Thyroid gland (tissue), 4 donors: Measurements from ENCODE around the gene DAB2IP. TPM values are rescaled to one million over a fixed set of nuclear protein-coding genes. Genes with fewer than 3 reads are reported as not detected.

ENCODE experiments used
- DNase-seq, 2 donors: peaks; one replicate each; pipeline ENCODE4 v3.0.0-alpha.2; 2019
- H3K27ac ChIP-seq, 3 donors: fragments of 200-600 bp; sonication (generic); 1 replicate in 2 of 3; 2 replicates in 1 of 3; pipeline ENCODE4 v1.5.1; 2016 to 2019; ENCODE audit warnings: mild to moderate bottlenecking in 1 of 3, moderate library complexity in 1 of 3
- H3K27me3 ChIP-seq: fragments of 200-600 bp; sonication (generic); one replicate; pipeline ENCODE4 v1.5.1; 2019
- H3K36me3 ChIP-seq, 2 donors: fragments of 200-600 bp; sonication (generic); one replicate each; pipeline ENCODE4 v1.5.1; 2016 to 2019
- H3K4me1 ChIP-seq, 2 donors: fragments of 200-600 bp; sonication (generic); one replicate each; pipeline ENCODE4 v1.5.1; 2017 to 2019
- H3K4me3 ChIP-seq, 3 donors: fragments of 200-600 bp; sonication (generic); replicated peaks in 1 of 3; 1 replicate in 2 of 3; 2 replicates in 1 of 3; pipeline ENCODE4 v1.5.1; 2016; ENCODE audit warnings: mild to moderate bottlenecking in 1 of 3
- H3K9me3 ChIP-seq: fragments of 200-600 bp; sonication (generic); one replicate; pipeline ENCODE4 v1.5.1; 2017
- POLR2A ChIP-seq, 2 donors: fragments of 450-650 bp; IDR thresholded peaks; one replicate each; pipeline ENCODE4 v1.6.1; 2017; ENCODE audit warnings: antibody characterized with exemption in 2 of 2, mild to moderate bottlenecking in 2 of 2, moderate library complexity in 1 of 2
- WGBS, 2 donors: methylation state at CpG; one replicate each; pipeline ENCODE4 v1.1.5; 2017; 5-methylcytosine and 5-hydroxymethylcytosine counted together
- intact Hi-C: fragments of 100-400 bp; cut with DNase I; formaldehyde crosslinking; loops from one replicate; pipeline ENCODE4 v1.15.1; 2023
- total RNA-seq, 4 donors: library from RNA; depleted of rRNA; stranded (reverse); fragments of >200 nt; gene quantifications; one replicate each; pipeline ENCODE4 v1.2.3, GENCODE V29; 2016
- TF ChIP-seq, protein P1 (sequence below), 6 experiments: fragments of 200-600 bp in 3 of 6; fragments of 450-650 bp in 3 of 6; sonication (generic) in 3 of 6; IDR thresholded peaks; one replicate each; pipeline ENCODE4 v1.5.1; 2016 to 2019; ENCODE audit warnings: antibody characterized with exemption in 6 of 6, mild to moderate bottlenecking in 2 of 6, inconsistent platforms in 1 of 6, moderate library complexity in 1 of 6

DAB2IP gene
- total RNA-seq, 4 donors from 2014 or later = 26.0 to 48.5 (median 38.2) TPM

DNA sequence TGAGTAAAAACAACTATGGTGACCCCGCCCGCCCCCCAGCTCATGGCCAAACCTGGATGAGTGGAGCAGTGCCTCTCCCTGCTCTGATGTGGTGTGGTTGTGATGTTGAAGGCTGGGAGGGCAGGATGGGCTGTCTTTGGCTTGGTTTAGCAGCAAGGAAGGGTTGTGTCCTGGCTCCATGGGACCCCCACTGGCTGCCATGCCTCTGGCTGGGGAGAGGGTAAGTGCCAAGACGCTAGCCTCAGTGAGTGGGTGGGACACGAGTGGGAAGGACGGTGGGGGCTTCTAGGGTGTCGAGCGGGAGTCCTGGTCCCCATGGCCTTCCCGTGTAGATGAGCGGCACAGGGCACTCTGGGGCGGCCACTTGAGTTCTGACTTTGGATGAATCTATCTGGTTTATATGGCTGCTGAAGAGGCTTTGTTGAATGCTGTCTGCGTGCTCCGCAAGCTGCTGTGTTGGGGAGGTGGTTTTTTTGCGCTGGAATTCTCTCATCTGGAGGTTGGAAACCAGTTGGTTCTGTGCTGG lies 50.4 kb downstream of the DAB2IP start:
- Histone ChIP-seq H3K36me3 (no peaks in the 10 kb centered on the region), H3K27ac (peak overlapping the region in 1 of 3 donors; percentile 74), H3K9me3 (no peaks in the 10 kb centered on the region), H3K4me3 (no peak overlapping the region), H3K4me1 (peaks cover 14 to 30% of the 10 kb centered on the region in 2 donors), H3K27me3 (no peaks in the 10 kb centered on the region)
- DNase-seq = no peak
- TF ChIP-seq, protein P1, sequence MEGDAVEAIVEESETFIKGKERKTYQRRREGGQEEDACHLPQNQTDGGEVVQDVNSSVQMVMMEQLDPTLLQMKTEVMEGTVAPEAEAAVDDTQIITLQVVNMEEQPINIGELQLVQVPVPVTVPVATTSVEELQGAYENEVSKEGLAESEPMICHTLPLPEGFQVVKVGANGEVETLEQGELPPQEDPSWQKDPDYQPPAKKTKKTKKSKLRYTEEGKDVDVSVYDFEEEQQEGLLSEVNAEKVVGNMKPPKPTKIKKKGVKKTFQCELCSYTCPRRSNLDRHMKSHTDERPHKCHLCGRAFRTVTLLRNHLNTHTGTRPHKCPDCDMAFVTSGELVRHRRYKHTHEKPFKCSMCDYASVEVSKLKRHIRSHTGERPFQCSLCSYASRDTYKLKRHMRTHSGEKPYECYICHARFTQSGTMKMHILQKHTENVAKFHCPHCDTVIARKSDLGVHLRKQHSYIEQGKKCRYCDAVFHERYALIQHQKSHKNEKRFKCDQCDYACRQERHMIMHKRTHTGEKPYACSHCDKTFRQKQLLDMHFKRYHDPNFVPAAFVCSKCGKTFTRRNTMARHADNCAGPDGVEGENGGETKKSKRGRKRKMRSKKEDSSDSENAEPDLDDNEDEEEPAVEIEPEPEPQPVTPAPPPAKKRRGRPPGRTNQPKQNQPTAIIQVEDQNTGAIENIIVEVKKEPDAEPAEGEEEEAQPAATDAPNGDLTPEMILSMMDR (IDR thresholded peaks at IDR 0.05) = no peak
- TF ChIP-seq POLR2A (IDR thresholded peaks at IDR 0.05) = no peak
- WGBS, 2 donors = 90 to 92% methylated on average over 11 to 13 of the region's 13 CpGs
- intact Hi-C loops = no loop called here

DNA sequence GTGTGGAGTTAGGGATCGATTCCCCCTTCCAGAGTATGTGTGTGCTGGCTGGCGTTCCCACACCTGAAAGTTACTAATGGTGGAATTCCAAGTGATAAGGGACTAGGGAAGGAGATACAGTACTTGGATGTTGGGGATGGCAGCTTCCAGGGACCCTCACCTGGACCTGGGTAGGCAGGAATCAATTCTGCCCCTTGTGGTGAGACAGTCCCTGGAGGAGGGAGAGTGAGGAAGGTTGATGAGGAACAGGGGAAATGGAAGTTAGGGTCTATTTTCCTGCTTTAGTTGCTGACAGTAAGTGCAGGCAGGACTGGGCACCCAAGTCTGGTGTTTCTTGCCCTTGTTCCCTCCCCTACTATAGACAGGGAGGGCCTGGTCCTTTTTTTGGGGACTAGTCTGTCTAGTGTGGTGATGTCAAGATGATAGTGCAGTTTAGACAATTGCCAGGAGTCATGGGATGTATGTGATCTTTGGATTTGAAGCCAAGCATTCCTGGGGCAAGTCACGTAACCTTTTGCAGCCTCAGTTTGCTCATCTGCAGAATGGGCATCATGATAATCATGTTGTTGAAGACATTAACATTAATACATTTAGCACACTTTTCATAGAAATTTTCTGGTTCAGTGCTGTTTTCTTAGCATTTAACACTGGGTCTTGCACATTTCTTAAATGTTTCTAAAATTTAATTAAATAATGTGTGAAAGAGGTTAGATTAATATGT lies 51.7 kb downstream of the DAB2IP start:
- no peak for DNase-seq
- intact Hi-C loops = no loop called here
- no peaks in the 10 kb centered on the region for H3K27me3 ChIP-seq
- H3K4me1 ChIP-seq = peaks cover 14 to 30% of the 10 kb centered on the region in 2 donors
- TF ChIP-seq, protein P1 (IDR thresholded peaks at IDR 0.05) = no peak
- TF ChIP-seq POLR2A (IDR thresholded peaks at IDR 0.05) = no peak
- H3K36me3 ChIP-seq = no peaks in the 10 kb centered on the region
- 97 to 98% methylated on average over 3 of the region's 3 CpGs for WGBS, 2 donors
- H3K27ac ChIP-seq = no peak overlapping the region
- H3K4me3 ChIP-seq = no peak overlapping the region
- no peaks in the 10 kb centered on the region for H3K9me3 ChIP-seq

DNA sequence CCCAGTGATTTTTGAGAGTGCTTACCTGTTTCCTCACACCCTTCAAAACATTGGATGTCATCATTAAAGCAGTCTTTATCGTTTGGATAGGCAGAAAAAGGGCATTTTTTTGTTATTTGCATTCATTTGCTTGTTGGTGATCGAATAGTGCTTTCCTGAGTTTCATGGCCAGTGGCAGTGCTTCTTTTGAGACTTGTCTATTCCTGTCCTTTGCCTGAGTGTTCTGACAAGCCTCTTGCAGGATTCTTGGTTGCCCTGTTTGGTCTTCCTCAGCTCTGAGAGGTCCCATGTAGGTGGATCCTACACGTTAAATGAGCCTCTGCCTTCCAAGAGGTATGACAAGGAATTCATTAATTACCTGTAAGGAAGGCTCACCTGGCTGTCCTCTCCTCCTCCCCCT lies 52.8 kb downstream of the DAB2IP start:
- Histone ChIP-seq H3K27me3 (no peaks in the 10 kb centered on the region), H3K4me1 (peaks cover 11 to 29% of the 10 kb centered on the region in 2 donors), H3K4me3 (no peak overlapping the region), H3K36me3 (no peaks in the 10 kb centered on the region), H3K9me3 (no peaks in the 10 kb centered on the region), H3K27ac (no peak overlapping the region)
- 90% methylated on average over 3 of the region's 3 CpGs for WGBS, 2 donors
- DNase-seq = no peak
- intact Hi-C loops = no loop called here
- TF ChIP-seq, protein P1 (IDR thresholded peaks at IDR 0.05) = no peak
- no peak for TF ChIP-seq POLR2A (IDR thresholded peaks at IDR 0.05)

DNA sequence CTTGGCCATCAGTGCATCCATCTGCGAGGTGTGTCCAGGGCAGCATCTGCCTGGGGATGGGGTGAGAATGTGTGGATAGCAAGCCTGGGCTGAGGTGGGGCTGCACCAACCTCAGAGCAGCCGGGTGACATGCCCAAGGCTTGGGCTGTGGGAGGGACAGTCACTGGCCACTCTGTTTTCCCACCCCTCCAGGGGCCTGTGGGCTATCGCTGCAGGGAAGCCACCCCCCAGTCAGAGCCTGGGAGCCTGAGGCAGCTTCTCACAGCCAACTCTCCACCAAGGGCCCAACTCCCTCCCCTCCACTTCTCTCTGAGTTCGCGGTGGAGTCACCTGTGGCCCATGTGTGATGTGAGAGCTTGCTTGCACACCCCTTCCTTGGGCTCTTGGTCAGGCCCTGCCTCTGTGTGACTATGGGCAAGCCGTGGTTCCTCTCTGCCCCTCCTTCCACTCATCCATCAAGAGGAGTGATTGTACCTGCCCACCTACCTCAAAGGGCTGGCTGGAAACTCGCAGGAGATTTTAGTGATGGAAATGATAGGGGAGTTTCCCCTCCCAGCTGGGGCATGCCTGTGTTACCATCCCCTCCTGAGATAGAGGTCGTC lies 54.8 kb downstream of the DAB2IP start:
- no peaks in the 10 kb centered on the region for H3K9me3 ChIP-seq
- H3K27me3 ChIP-seq = no peaks in the 10 kb centered on the region
- DNase-seq = no peak
- H3K4me1 ChIP-seq = peaks cover 0 to 23% of the 10 kb centered on the region in 2 donors
- no peak for TF ChIP-seq POLR2A (IDR thresholded peaks at IDR 0.05)
- TF ChIP-seq, protein P1 (IDR thresholded peaks at IDR 0.05) = no peak
- intact Hi-C loops = no loop called here
- H3K4me3 ChIP-seq = no peak overlapping the region
- H3K36me3 ChIP-seq = no peaks in the 10 kb centered on the region
- H3K27ac ChIP-seq = no peak overlapping the region
- WGBS, 2 donors = 60 to 74% methylated on average over 7 to 8 of the region's 8 CpGs
